Liver (tissue), 9 donors: ENCODE measurements around the gene AKT3. TPM values are rescaled to one million over a fixed set of nuclear protein-coding genes. Genes with fewer than 3 reads are reported as not detected.

Experiments used
- DNase-seq: peaks from one replicate; pipeline ENCODE4 v3.0.0-alpha.2; 2017; ENCODE audit warnings: low spot score
- H3K27ac ChIP-seq, 2 donors: one replicate each; pipeline ENCODE4 v1.7.0; 2013; ENCODE audit warnings: inconsistent platforms in 2 of 2, low read length in 2 of 2, control low read depth in 1 of 2, low read depth in 1 of 2, mild to moderate bottlenecking in 1 of 2
- H3K27me3 ChIP-seq, 4 donors: one replicate each; pipeline versions ENCODE4 v1.6.1 to v1.7.0; 2013; ENCODE audit warnings: low read length in 3 of 4, inconsistent platforms in 1 of 4, mild to moderate bottlenecking in 1 of 4, moderate library complexity in 1 of 4; ENCODE audit not compliant: control insufficient read depth in 4 of 4, insufficient read depth in 4 of 4
- H3K36me3 ChIP-seq, 4 donors: one replicate each; pipeline versions ENCODE4 v1.6.1 to v1.7.0; 2013; ENCODE audit warnings: low read length in 3 of 4, mild to moderate bottlenecking in 3 of 4, low read depth in 1 of 4, moderate library complexity in 1 of 4; ENCODE audit not compliant: control insufficient read depth in 4 of 4, insufficient read depth in 3 of 4
- H3K4me1 ChIP-seq, 4 donors: one replicate each; pipeline versions ENCODE4 v1.6.1 to v1.7.0; 2013; ENCODE audit warnings: low read length in 3 of 4, mild to moderate bottlenecking in 3 of 4, moderate library complexity in 1 of 4; ENCODE audit not compliant: control insufficient read depth in 4 of 4, insufficient read depth in 4 of 4
- H3K4me3 ChIP-seq, 3 donors: one replicate each; pipeline versions ENCODE4 v1.6.1 to v1.7.0; 2013; ENCODE audit warnings: low read length in 3 of 3, control low read depth in 1 of 3, low read depth in 1 of 3, mild to moderate bottlenecking in 1 of 3
- H3K9ac ChIP-seq, 2 donors: one replicate each; pipeline ENCODE4 v1.7.0; 2013; ENCODE audit warnings: low read length in 2 of 2, mild to moderate bottlenecking in 2 of 2, moderate library complexity in 2 of 2, control low read depth in 1 of 2, low read depth in 1 of 2
- H3K9me3 ChIP-seq, 4 donors: one replicate each; pipeline versions ENCODE4 v1.6.1 to v1.7.0; 2013; ENCODE audit warnings: low read length in 3 of 4; ENCODE audit not compliant: control insufficient read depth in 4 of 4
- EGR1 ChIP-seq, 2 donors: IDR thresholded peaks; 2 replicates each; pipeline ENCODE4 v1.6.1; 2016 to 2018; ENCODE audit warnings: antibody characterized with exemption in 2 of 2, low read depth in 2 of 2
- FOXA1 ChIP-seq: IDR thresholded peaks from 2 replicates; pipeline ENCODE4 v1.6.1; 2016; ENCODE audit warnings: antibody characterized with exemption
- FOXA2 ChIP-seq: IDR thresholded peaks from 2 replicates; pipeline ENCODE4 v1.6.1; 2016; ENCODE audit warnings: antibody characterized with exemption
- GABPA ChIP-seq, 2 donors: IDR thresholded peaks in 1 of 2; conservative IDR thresholded peaks in 1 of 2; 2 replicates each; pipeline ENCODE4 v1.6.1; 2016; ENCODE audit warnings: antibody characterized with exemption in 2 of 2, mild to moderate bottlenecking in 1 of 2, moderate library complexity in 1 of 2
- HNF4A ChIP-seq, 2 donors: conservative IDR thresholded peaks; 2 replicates each; pipeline ENCODE4 v1.6.1; 2016; ENCODE audit warnings: antibody characterized with exemption in 2 of 2, mild to moderate bottlenecking in 2 of 2
- HNF4G ChIP-seq: IDR thresholded peaks from 2 replicates; pipeline ENCODE4 v1.6.1; 2016; ENCODE audit warnings: antibody characterized with exemption
- JUND ChIP-seq, 2 donors: IDR thresholded peaks; 2 replicates each; pipeline ENCODE4 v1.6.1; 2016; ENCODE audit warnings: antibody characterized with exemption in 2 of 2
- NR2F2 ChIP-seq: IDR thresholded peaks from 2 replicates; pipeline ENCODE4 v1.6.1; 2016; ENCODE audit warnings: antibody characterized with exemption
- RAD21 ChIP-seq, 2 donors: IDR thresholded peaks; 2 replicates each; pipeline ENCODE4 v1.6.1; 2016; ENCODE audit warnings: antibody characterized with exemption in 2 of 2, mild to moderate bottlenecking in 2 of 2
- RXRA ChIP-seq, 2 donors: IDR thresholded peaks; 2 replicates each; pipeline ENCODE4 v1.6.1; 2017 to 2018; ENCODE audit warnings: antibody characterized with exemption in 2 of 2, mild to moderate bottlenecking in 1 of 2
- SP1 ChIP-seq: IDR thresholded peaks from 2 replicates; pipeline ENCODE4 v1.6.1; 2018; ENCODE audit warnings: antibody characterized with exemption, mild to moderate bottlenecking
- TAF1 ChIP-seq: conservative IDR thresholded peaks from 2 replicates; pipeline ENCODE4 v1.6.1; 2016; ENCODE audit warnings: antibody characterized with exemption, mild to moderate bottlenecking
- YY1 ChIP-seq: IDR thresholded peaks from 2 replicates; pipeline ENCODE4 v1.6.1; 2016; ENCODE audit warnings: antibody characterized with exemption, mild to moderate bottlenecking
- WGBS: extraction: QIAGEN DNeasy Blood & Tissue Kit; methylation state at CpG from one replicate; pipeline ENCODE4 v1.1.7; 2013; 5-methylcytosine and 5-hydroxymethylcytosine counted together
- polyA plus RNA-seq, 2 donors: library from polyadenylated mRNA; stranded (reverse) in 1 of 2; unstranded in 1 of 2; fragments of 200-250 nt in 1 of 2; fragments of >200 nt in 1 of 2; fragmentation: Nextera tagmentation in 1 of 2; extraction: Ambion mirVana in 1 of 2; gene quantifications; one replicate each; pipeline versions ENCODE4 v1.2.1 to v1.2.3, GENCODE V29; 2013 to 2015
- total RNA-seq, 2 donors: library from RNA; depleted of rRNA; stranded (reverse); fragments of >200 nt; gene quantifications; one replicate each; pipeline ENCODE4 v1.2.3, GENCODE V29; 2014
- TF ChIP-seq, protein P1 (sequence below): IDR thresholded peaks from 2 replicates; pipeline ENCODE4 v1.6.1; 2016; ENCODE audit warnings: antibody characterized with exemption, mild to moderate bottlenecking
- TF ChIP-seq, protein P2 (sequence below): fragments of 150-350 bp; IDR thresholded peaks from 2 replicates; pipeline ENCODE4 v1.5.1; 2017; ENCODE audit warnings: improper control_type of control experiment, low read depth, low read length; ENCODE audit not compliant: missing input control
- TF ChIP-seq, protein P3 (sequence below): IDR thresholded peaks from 2 replicates; pipeline ENCODE4 v1.6.1; 2016; ENCODE audit warnings: antibody characterized with exemption
- TF ChIP-seq, protein P4 (sequence below): IDR thresholded peaks from 2 replicates; pipeline ENCODE4 v1.6.1; 2016; ENCODE audit warnings: antibody characterized with exemption
- TF ChIP-seq, protein P5 (sequence below): IDR thresholded peaks from 2 replicates; pipeline ENCODE4 v1.6.1; 2016; ENCODE audit warnings: antibody characterized with exemption
- donor health status: healthy.
- donor health status: healthy.
- donor health status: healthy.
- donor health status: healthy.
- donor health status: healthy.

AKT3 gene
- total and polyA plus RNA-seq, 4 donors: 1.7 to 7.6 (median 2.8) TPM

DNA sequence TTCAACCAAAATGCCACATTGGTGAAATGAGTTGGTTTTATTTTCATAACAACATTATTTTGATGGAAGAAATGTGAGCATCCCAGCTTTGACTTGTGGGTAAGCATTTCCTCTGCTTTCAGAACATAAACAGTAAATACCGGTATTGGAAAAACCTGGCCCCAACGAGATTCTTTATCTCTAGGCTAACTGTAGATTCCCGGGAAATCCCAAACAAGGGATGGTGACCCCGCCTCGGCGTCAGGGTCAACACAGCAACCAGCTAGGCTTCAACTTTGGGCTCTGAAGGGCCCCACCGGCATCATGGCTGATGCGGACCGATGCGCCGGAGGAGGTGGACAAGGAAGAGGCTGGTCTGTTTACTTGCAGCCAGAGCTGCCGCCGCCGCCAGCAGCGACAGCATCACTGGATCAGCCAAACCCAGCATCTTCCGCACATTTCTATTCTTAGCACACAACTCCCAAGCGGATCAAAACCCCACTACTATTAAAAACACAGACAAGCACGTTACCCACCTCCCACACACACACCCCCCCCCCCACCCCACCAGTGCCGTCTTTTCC, 1.1 kb downstream of the AKT3 start:
- Histone ChIP-seq H3K27ac (peak overlapping the region; percentile 81 to 82), H3K27me3 (peaks cover 0 to 16% (median 6%) of the 10 kb centered on the region in 4 donors), H3K9ac (no peak overlapping the region), H3K4me1 (peaks cover 2 to 11% (median 5%) of the 10 kb centered on the region in 4 donors), H3K4me3 (peak overlapping the region in 2 of 3 donors; percentile 10 to 84), H3K36me3 (no peaks in the 10 kb centered on the region), H3K9me3 (peaks cover 0 to 3% (median 0%) of the 10 kb centered on the region in 4 donors)
- no peak for TF ChIP-seq HNF4A (conservative IDR thresholded peaks at IDR 0.05)
- TF ChIP-seq FOXA1: no peak
- TF ChIP-seq TAF1: no peak
- no peak for TF ChIP-seq YY1
- TF ChIP-seq FOXA2: no peak
- TF ChIP-seq, protein P1, sequence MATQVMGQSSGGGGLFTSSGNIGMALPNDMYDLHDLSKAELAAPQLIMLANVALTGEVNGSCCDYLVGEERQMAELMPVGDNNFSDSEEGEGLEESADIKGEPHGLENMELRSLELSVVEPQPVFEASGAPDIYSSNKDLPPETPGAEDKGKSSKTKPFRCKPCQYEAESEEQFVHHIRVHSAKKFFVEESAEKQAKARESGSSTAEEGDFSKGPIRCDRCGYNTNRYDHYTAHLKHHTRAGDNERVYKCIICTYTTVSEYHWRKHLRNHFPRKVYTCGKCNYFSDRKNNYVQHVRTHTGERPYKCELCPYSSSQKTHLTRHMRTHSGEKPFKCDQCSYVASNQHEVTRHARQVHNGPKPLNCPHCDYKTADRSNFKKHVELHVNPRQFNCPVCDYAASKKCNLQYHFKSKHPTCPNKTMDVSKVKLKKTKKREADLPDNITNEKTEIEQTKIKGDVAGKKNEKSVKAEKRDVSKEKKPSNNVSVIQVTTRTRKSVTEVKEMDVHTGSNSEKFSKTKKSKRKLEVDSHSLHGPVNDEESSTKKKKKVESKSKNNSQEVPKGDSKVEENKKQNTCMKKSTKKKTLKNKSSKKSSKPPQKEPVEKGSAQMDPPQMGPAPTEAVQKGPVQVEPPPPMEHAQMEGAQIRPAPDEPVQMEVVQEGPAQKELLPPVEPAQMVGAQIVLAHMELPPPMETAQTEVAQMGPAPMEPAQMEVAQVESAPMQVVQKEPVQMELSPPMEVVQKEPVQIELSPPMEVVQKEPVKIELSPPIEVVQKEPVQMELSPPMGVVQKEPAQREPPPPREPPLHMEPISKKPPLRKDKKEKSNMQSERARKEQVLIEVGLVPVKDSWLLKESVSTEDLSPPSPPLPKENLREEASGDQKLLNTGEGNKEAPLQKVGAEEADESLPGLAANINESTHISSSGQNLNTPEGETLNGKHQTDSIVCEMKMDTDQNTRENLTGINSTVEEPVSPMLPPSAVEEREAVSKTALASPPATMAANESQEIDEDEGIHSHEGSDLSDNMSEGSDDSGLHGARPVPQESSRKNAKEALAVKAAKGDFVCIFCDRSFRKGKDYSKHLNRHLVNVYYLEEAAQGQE: no peak
- no peak for TF ChIP-seq JUND (IDR thresholded peaks at IDR 0.05)
- no peak for TF ChIP-seq RXRA (IDR thresholded peaks at IDR 0.05)
- TF ChIP-seq EGR1 (IDR thresholded peaks at IDR 0.05; ENCODE audit: low read depth in 2 of 2): no peak
- no peak for TF ChIP-seq RAD21 (IDR thresholded peaks at IDR 0.05)
- TF ChIP-seq NR2F2: no peak
- no peak for TF ChIP-seq GABPA (IDR thresholded peaks at IDR 0.05 in 1 of 2, conservative IDR thresholded peaks at IDR 0.05 in 1 of 2)
- no peak for TF ChIP-seq HNF4G
- TF ChIP-seq, protein P2, sequence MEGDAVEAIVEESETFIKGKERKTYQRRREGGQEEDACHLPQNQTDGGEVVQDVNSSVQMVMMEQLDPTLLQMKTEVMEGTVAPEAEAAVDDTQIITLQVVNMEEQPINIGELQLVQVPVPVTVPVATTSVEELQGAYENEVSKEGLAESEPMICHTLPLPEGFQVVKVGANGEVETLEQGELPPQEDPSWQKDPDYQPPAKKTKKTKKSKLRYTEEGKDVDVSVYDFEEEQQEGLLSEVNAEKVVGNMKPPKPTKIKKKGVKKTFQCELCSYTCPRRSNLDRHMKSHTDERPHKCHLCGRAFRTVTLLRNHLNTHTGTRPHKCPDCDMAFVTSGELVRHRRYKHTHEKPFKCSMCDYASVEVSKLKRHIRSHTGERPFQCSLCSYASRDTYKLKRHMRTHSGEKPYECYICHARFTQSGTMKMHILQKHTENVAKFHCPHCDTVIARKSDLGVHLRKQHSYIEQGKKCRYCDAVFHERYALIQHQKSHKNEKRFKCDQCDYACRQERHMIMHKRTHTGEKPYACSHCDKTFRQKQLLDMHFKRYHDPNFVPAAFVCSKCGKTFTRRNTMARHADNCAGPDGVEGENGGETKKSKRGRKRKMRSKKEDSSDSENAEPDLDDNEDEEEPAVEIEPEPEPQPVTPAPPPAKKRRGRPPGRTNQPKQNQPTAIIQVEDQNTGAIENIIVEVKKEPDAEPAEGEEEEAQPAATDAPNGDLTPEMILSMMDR: no peak
- TF ChIP-seq, protein P3, sequence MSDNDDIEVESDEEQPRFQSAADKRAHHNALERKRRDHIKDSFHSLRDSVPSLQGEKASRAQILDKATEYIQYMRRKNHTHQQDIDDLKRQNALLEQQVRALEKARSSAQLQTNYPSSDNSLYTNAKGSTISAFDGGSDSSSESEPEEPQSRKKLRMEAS: no peak
- TF ChIP-seq, protein P4, sequence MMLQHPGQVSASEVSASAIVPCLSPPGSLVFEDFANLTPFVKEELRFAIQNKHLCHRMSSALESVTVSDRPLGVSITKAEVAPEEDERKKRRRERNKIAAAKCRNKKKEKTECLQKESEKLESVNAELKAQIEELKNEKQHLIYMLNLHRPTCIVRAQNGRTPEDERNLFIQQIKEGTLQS: no peak
- no peak for TF ChIP-seq SP1
- DNase-seq: peak; percentile 34
- WGBS: 3% methylated on average over 19 of the region's 19 CpGs

DNA sequence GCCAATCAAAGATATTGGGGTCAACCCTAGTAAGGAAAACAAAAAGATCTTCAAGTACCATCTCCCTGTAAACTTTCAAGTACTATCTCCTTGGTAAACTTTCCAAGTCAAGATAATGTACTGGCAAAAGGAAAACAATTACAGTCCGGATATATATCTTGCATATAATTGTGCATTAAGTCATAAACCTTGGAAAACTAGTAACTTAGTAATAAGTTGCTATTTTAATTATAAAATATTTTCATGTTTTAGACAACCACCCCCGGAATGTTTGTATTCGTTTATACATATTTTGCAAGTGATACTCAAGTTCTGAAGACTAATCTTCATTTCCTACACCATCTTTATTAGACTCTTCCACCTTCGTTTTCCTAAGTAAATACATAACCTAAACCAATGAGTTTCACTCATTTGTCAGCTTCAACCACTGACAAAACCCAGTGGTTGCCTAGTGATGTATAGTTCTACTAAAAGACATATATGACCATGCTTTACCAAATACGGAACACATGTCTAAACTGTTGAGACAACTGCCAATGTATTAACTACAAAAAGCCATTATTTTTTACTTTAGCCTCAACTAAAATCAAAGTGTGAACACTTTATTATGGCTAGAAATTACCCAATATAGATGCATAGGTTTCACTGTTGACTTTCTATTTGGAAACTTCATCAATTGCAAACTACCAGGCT, 1.7 kb downstream of the AKT3 start:
- H3K27ac ChIP-seq: peak overlapping the region in 1 of 2 donors; percentile 82
- no peak for DNase-seq
- no peak for TF ChIP-seq FOXA2
- no peak for TF ChIP-seq RXRA (IDR thresholded peaks at IDR 0.05)
- no peak for TF ChIP-seq HNF4A (conservative IDR thresholded peaks at IDR 0.05)
- TF ChIP-seq JUND (IDR thresholded peaks at IDR 0.05): no peak
- TF ChIP-seq NR2F2: no peak
- TF ChIP-seq, protein P3: no peak
- TF ChIP-seq FOXA1: no peak
- TF ChIP-seq RAD21 (IDR thresholded peaks at IDR 0.05): no peak
- TF ChIP-seq, protein P1: no peak
- TF ChIP-seq, protein P5, sequence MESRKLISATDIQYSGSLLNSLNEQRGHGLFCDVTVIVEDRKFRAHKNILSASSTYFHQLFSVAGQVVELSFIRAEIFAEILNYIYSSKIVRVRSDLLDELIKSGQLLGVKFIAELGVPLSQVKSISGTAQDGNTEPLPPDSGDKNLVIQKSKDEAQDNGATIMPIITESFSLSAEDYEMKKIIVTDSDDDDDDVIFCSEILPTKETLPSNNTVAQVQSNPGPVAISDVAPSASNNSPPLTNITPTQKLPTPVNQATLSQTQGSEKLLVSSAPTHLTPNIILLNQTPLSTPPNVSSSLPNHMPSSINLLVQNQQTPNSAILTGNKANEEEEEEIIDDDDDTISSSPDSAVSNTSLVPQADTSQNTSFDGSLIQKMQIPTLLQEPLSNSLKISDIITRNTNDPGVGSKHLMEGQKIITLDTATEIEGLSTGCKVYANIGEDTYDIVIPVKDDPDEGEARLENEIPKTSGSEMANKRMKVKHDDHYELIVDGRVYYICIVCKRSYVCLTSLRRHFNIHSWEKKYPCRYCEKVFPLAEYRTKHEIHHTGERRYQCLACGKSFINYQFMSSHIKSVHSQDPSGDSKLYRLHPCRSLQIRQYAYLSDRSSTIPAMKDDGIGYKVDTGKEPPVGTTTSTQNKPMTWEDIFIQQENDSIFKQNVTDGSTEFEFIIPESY: no peak
- no peak for TF ChIP-seq HNF4G
- TF ChIP-seq GABPA (IDR thresholded peaks at IDR 0.05 in 1 of 2, conservative IDR thresholded peaks at IDR 0.05 in 1 of 2): no peak
- H3K27me3 ChIP-seq: peaks cover 0 to 10% (median 6%) of the 10 kb centered on the region in 4 donors
- H3K36me3 ChIP-seq: no peaks in the 10 kb centered on the region
- H3K9ac ChIP-seq: no peak overlapping the region
- peaks cover 2 to 11% (median 5%) of the 10 kb centered on the region in 4 donors for H3K4me1 ChIP-seq
- H3K4me3 ChIP-seq: peak overlapping the region in 1 of 3 donors; percentile 84
- H3K9me3 ChIP-seq: peaks cover 0 to 3% (median 0%) of the 10 kb centered on the region in 4 donors
- WGBS: 65% methylated on average over 5 of the region's 5 CpGs
